Neutrophil (primary cell): Measurements from ENCODE around the gene LRRC46.
A peak's percentile ranks its signal among the peaks of the same experiment; 100 is the strongest.

ENCODE experiments used
- H3K27ac ChIP-seq: fragments of 200-600 bp; sonication (generic); 2 replicates; pipeline ENCODE4 v1.5.1; 2016; ENCODE audit warnings: mild to moderate bottlenecking, moderate library complexity
- H3K27me3 ChIP-seq: fragments of 200-600 bp; sonication (generic); 2 replicates; pipeline ENCODE4 v1.6.0; 2016; ENCODE audit warnings: mild to moderate bottlenecking
- H3K36me3 ChIP-seq: fragments of 200-600 bp; sonication (generic); 2 replicates; pipeline ENCODE4 v1.5.1; 2017
- H3K4me1 ChIP-seq, 2 experiments: fragments of 200-600 bp in 1 of 2; sonication (generic) in 1 of 2; 1 replicate in 1 of 2; 2 replicates in 1 of 2; pipeline versions ENCODE4 v1.5.1 to v1.6.1; 2013 to 2016; ENCODE audit warnings: low read depth in 1 of 2, low read length in 1 of 2, mild to moderate bottlenecking in 1 of 2, moderate library complexity in 1 of 2; ENCODE audit not compliant: control insufficient read depth in 1 of 2, insufficient read depth in 1 of 2
- H3K4me3 ChIP-seq, 2 experiments: fragments of 200-600 bp in 1 of 2; sonication (generic) in 1 of 2; 1 replicate in 1 of 2; 2 replicates in 1 of 2; pipeline ENCODE4 v1.5.1; 2013 to 2016; ENCODE audit warnings: low read depth in 1 of 2, low read length in 1 of 2, mild to moderate bottlenecking in 1 of 2, moderate library complexity in 1 of 2
- H3K9me3 ChIP-seq: fragments of 200-600 bp; sonication (generic); 2 replicates; pipeline ENCODE4 v1.5.1; 2016
- TF ChIP-seq, protein P1 (sequence below): fragments of 200-600 bp; sonication (generic); IDR thresholded peaks from 2 replicates; pipeline ENCODE4 v1.5.1; 2016; ENCODE audit warnings: antibody characterized with exemption

LRRC46 gene

DNA sequence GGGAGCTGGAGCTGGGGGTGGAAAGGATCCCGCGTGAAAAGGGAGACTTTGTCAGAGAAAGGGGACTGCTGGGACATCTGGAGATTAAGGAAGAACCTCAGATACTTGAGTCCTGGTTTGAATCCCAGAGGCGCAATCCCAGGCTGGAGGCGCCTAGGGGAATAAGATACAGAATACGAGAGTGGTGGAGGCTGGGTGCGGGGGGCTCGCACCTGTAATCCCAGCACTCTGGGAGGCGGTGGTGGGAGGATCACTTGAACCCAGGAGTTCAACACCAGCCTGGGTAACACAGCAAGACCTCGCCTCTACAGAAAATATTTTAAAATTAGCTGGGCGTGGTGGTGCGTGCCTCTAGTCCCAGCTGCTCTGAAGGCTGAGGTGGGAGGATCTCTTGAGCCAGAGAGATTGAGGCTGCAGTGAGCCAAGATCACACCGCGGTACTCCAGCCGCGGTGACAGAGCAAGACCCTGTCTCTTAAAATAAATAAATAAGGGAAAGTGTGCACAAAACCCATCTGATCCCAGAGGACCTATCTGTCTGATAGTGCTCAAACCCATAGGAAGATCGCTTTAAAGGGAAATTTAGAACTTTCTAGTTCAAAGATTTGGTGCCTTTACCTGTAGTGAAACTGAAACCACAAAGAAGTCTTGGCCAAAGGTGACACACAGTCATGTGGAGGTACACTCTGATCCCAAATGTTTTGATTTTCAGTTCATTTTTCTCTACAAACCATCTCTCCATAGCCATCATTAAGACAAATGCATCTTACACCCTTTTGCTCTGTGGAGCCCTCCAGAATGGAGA lies 10.2 kb downstream of the LRRC46 start:
- H3K27me3 ChIP-seq, result peaks cover 37% of the 10 kb centered on the region
- H3K27ac ChIP-seq, result peak overlapping the region; percentile 45

GRCh38 chr17:47843391-47843730 lies 11.9 kb downstream of the LRRC46 start:
- TF ChIP-seq, protein P1, sequence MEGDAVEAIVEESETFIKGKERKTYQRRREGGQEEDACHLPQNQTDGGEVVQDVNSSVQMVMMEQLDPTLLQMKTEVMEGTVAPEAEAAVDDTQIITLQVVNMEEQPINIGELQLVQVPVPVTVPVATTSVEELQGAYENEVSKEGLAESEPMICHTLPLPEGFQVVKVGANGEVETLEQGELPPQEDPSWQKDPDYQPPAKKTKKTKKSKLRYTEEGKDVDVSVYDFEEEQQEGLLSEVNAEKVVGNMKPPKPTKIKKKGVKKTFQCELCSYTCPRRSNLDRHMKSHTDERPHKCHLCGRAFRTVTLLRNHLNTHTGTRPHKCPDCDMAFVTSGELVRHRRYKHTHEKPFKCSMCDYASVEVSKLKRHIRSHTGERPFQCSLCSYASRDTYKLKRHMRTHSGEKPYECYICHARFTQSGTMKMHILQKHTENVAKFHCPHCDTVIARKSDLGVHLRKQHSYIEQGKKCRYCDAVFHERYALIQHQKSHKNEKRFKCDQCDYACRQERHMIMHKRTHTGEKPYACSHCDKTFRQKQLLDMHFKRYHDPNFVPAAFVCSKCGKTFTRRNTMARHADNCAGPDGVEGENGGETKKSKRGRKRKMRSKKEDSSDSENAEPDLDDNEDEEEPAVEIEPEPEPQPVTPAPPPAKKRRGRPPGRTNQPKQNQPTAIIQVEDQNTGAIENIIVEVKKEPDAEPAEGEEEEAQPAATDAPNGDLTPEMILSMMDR, result no peak
- no peak overlapping the region for H3K27ac ChIP-seq
- H3K9me3 ChIP-seq, result no peaks in the 10 kb centered on the region
- H3K4me1 ChIP-seq, result peaks cover 12% of the 10 kb centered on the region in 2 experiments
- H3K27me3 ChIP-seq, result peaks cover 54% of the 10 kb centered on the region
- peaks cover 6% of the 10 kb centered on the region for H3K36me3 ChIP-seq
- no peak overlapping the region for H3K4me3 ChIP-seq

More for the DNA sequence above, 10.2 kb downstream of the LRRC46 start:
- Histone ChIP-seq H3K9me3 (no peaks in the 10 kb centered on the region), H3K36me3 (peaks cover 20% of the 10 kb centered on the region), H3K4me1 (peaks cover 12% of the 10 kb centered on the region in 2 experiments), H3K4me3 (peak overlapping the region; percentile 78 to 89)
- TF ChIP-seq, protein P1, result no peak

- Histone ChIP-seq H3K4me1 (peaks cover 12% of the 10 kb centered on the region in 2 experiments), H3K27ac (no peak overlapping the region), H3K4me3 (no peak overlapping the region), H3K27me3 (peaks cover 63% of the 10 kb centered on the region), H3K36me3 (no peaks in the 10 kb centered on the region), H3K9me3 (no peaks in the 10 kb centered on the region)
- TF ChIP-seq, protein P1, result no peak
Measured at GRCh38 chr17:47844227-47844626, 12.8 kb downstream of the LRRC46 start.

GRCh38 chr17:47844814-47845715 lies 13.6 kb downstream of the LRRC46 start:
- Histone ChIP-seq H3K4me1 (peaks cover 12% of the 10 kb centered on the region in 2 experiments), H3K36me3 (no peaks in the 10 kb centered on the region), H3K27me3 (peaks cover 71% of the 10 kb centered on the region), H3K27ac (no peak overlapping the region), H3K9me3 (no peaks in the 10 kb centered on the region), H3K4me3 (no peak overlapping the region)
- TF ChIP-seq, protein P1, result no peak

- Histone ChIP-seq H3K36me3 (no peaks in the 10 kb centered on the region), H3K27ac (no peak overlapping the region), H3K4me1 (peaks cover 7% of the 10 kb centered on the region in 2 experiments), H3K9me3 (no peaks in the 10 kb centered on the region), H3K27me3 (peaks cover 77% of the 10 kb centered on the region), H3K4me3 (no peak overlapping the region)
- TF ChIP-seq, protein P1, result no peak
Measured at GRCh38 chr17:47845716-47846075, 14.2 kb downstream of the LRRC46 start.
